Mesenchymal stem cell (in vitro differentiated cells and primary cell): ENCODE data around the gene TRAF3.
"Not testable (repeated sequence)": the region's sequence is repeated elsewhere in the genome, so short reads cannot be mapped to it uniquely, and the experiment has no call there.

Experiments
- DNase-seq: peaks from one replicate; pipeline ENCODE4 v3.0.0-alpha.2; 2013
- H2AFZ ChIP-seq: one replicate; pipeline ENCODE4 v1.6.1; 2013; ENCODE audit warnings: low read depth, mild to moderate bottlenecking, control low read depth, inconsistent platforms, low read length, moderate library complexity
- H2AK5ac ChIP-seq: 2 replicates; pipeline ENCODE4 v1.6.1; 2013; ENCODE audit warnings: low read length, moderate library complexity, mild to moderate bottlenecking, inconsistent platforms; ENCODE audit not compliant: severe bottlenecking
- H2BK120ac ChIP-seq: one replicate; pipeline ENCODE4 v1.6.1; 2013; ENCODE audit warnings: low read depth, mild to moderate bottlenecking, inconsistent platforms, low read length, moderate library complexity
- H2BK12ac ChIP-seq, 2 experiments: one replicate each; pipeline ENCODE4 v1.6.1; 2013; ENCODE audit warnings: inconsistent platforms in 2 of 2, low read length in 2 of 2, mild to moderate bottlenecking in 2 of 2, moderate library complexity in 2 of 2, control low read depth in 1 of 2
- H2BK15ac ChIP-seq: one replicate; pipeline ENCODE4 v1.6.1; 2013; ENCODE audit warnings: mild to moderate bottlenecking, low read depth, inconsistent platforms; ENCODE audit not compliant: poor library complexity, severe bottlenecking
- H2BK5ac ChIP-seq: 2 replicates; pipeline ENCODE4 v1.6.1; 2013; ENCODE audit warnings: low read depth, mild to moderate bottlenecking, low read length, control low read depth, inconsistent platforms; ENCODE audit not compliant: poor library complexity, severe bottlenecking
- H3K14ac ChIP-seq, 2 experiments: one replicate each; pipeline ENCODE4 v1.6.1; 2013; ENCODE audit warnings: inconsistent platforms in 2 of 2, low read length in 2 of 2, control low read depth in 1 of 2, mild to moderate bottlenecking in 1 of 2, moderate library complexity in 1 of 2
- H3K18ac ChIP-seq, 2 experiments: one replicate each; pipeline ENCODE4 v1.6.1; 2013; ENCODE audit warnings: inconsistent platforms in 2 of 2, low read length in 2 of 2, control low read depth in 1 of 2, low read depth in 1 of 2, mild to moderate bottlenecking in 1 of 2
- H3K23ac ChIP-seq, 2 experiments: one replicate each; pipeline ENCODE4 v1.6.1; 2013; ENCODE audit warnings: inconsistent platforms in 2 of 2, low read length in 2 of 2, mild to moderate bottlenecking in 2 of 2, moderate library complexity in 2 of 2, control low read depth in 1 of 2
- H3K27ac ChIP-seq: 2 replicates; pipeline ENCODE4 v1.5.1; 2013; ENCODE audit warnings: mild to moderate bottlenecking, moderate library complexity, low read length, control low read depth, inconsistent platforms; ENCODE audit not compliant: poor library complexity, severe bottlenecking
- H3K27me3 ChIP-seq, 2 experiments: 2 replicates each; pipeline versions ENCODE4 v1.6.1 to v1.7.0; 2013; ENCODE audit warnings: low read length in 2 of 2, mild to moderate bottlenecking in 2 of 2, moderate library complexity in 2 of 2, control low read depth in 1 of 2, inconsistent platforms in 1 of 2; ENCODE audit not compliant: control insufficient read depth in 1 of 2, insufficient read depth in 1 of 2
- H3K36me3 ChIP-seq, 2 experiments: 2 replicates each; pipeline versions ENCODE4 v1.6.1 to v1.7.0; 2013; ENCODE audit warnings: low read length in 2 of 2, control low read depth in 1 of 2, inconsistent platforms in 1 of 2, low read depth in 1 of 2, mild to moderate bottlenecking in 1 of 2; ENCODE audit not compliant: insufficient read depth in 2 of 2, control insufficient read depth in 1 of 2
- H3K4ac ChIP-seq, 2 experiments: one replicate each; pipeline ENCODE4 v1.6.1; 2013; ENCODE audit warnings: inconsistent platforms in 2 of 2, low read length in 2 of 2, mild to moderate bottlenecking in 2 of 2, moderate library complexity in 2 of 2, control low read depth in 1 of 2, low read depth in 1 of 2
- H3K4me1 ChIP-seq: 2 replicates; pipeline ENCODE4 v1.6.1; 2013; ENCODE audit warnings: low read depth, low read length, control low read depth; ENCODE audit not compliant: control insufficient read depth, insufficient read depth
- H3K4me2 ChIP-seq: 2 replicates; pipeline ENCODE4 v1.6.1; 2013; ENCODE audit warnings: low read length, mild to moderate bottlenecking, inconsistent platforms; ENCODE audit not compliant: poor library complexity, severe bottlenecking
- H3K4me3 ChIP-seq, 2 experiments: 2 replicates each; pipeline versions ENCODE4 v1.5.1 to v1.7.0; 2013; ENCODE audit warnings: low read length in 2 of 2, mild to moderate bottlenecking in 2 of 2, control low read depth in 1 of 2, low read depth in 1 of 2; ENCODE audit not compliant: insufficient read depth in 1 of 2
- H3K79me1 ChIP-seq: replicated peaks from 2 replicates; pipeline ENCODE4 v1.6.1; 2013; ENCODE audit warnings: mild to moderate bottlenecking, control low read depth, low read length, inconsistent platforms; ENCODE audit not compliant: poor library complexity, severe bottlenecking
- H3K9ac ChIP-seq: 2 replicates; pipeline ENCODE4 v1.7.0; 2013; ENCODE audit warnings: mild to moderate bottlenecking, low read length, moderate library complexity
- H3K9me3 ChIP-seq: 2 replicates; pipeline ENCODE4 v1.7.0; 2013; ENCODE audit warnings: mild to moderate bottlenecking, low read length; ENCODE audit not compliant: control insufficient read depth
- H4K8ac ChIP-seq: one replicate; pipeline ENCODE4 v1.6.1; 2013; ENCODE audit warnings: inconsistent platforms, mild to moderate bottlenecking, low read length, moderate library complexity
- H4K91ac ChIP-seq: one replicate; pipeline ENCODE4 v1.6.1; 2013; ENCODE audit warnings: mild to moderate bottlenecking, low read length, inconsistent platforms
- WGBS: methylation state at CpG from one replicate; pipeline ENCODE4 v1.1.7; 2013; ENCODE audit warnings: mixed read lengths; 5-methylcytosine and 5-hydroxymethylcytosine counted together

Gene TRAF3

DNA sequence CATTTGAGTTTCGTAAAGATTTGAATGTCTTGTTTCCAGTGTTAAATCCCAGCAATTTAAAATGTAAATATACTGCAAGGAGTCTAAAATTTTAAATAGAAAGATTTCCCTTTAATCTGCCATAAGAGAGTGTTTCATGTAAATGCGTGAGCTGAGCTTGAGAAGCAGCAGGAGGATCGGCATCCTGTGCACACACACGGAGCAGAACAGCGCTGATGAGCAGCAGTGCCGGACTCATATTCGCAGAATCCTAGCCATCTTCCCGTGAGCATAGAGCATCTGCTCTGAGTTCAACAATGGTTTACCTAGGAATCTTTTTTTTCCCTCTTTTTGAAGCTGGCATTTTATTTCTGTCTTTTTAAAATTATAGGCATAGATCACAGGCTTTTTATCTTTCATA, 115.4 kb downstream of the TRAF3 start:
- no peaks in the 10 kb centered on the region for H3K9me3 ChIP-seq
- H3K4me1 ChIP-seq = peaks cover 2% of the 10 kb centered on the region
- 97% methylated on average over 8 of the region's 8 CpGs for WGBS
- H3K18ac ChIP-seq = peak overlapping the region in 1 of 2 experiments; percentile 16
- H3K27ac ChIP-seq = no peak overlapping the region
- H3K4ac ChIP-seq = no peak overlapping the region
- no peaks in the 10 kb centered on the region for H3K27me3 ChIP-seq
- H2AFZ ChIP-seq = no peak overlapping the region
- peak overlapping the region; percentile 14 to 46 for H2BK12ac ChIP-seq
- no peak overlapping the region for H3K4me2 ChIP-seq
- no peak overlapping the region for H3K9ac ChIP-seq
- no peaks in the 10 kb centered on the region for H3K79me1 ChIP-seq
- H3K23ac ChIP-seq = no peak overlapping the region
- no peak overlapping the region for H2BK5ac ChIP-seq
- H3K14ac ChIP-seq = no peak overlapping the region
- no peak overlapping the region for H2BK15ac ChIP-seq
- no peak overlapping the region for H4K8ac ChIP-seq
- H2AK5ac ChIP-seq = no peak overlapping the region
- DNase-seq = no peak
- no peak overlapping the region for H4K91ac ChIP-seq
- no peak overlapping the region for H2BK120ac ChIP-seq
- no peak overlapping the region for H3K4me3 ChIP-seq
- H3K36me3 ChIP-seq = peaks cover 29 to 47% of the 10 kb centered on the region in 2 experiments

DNA sequence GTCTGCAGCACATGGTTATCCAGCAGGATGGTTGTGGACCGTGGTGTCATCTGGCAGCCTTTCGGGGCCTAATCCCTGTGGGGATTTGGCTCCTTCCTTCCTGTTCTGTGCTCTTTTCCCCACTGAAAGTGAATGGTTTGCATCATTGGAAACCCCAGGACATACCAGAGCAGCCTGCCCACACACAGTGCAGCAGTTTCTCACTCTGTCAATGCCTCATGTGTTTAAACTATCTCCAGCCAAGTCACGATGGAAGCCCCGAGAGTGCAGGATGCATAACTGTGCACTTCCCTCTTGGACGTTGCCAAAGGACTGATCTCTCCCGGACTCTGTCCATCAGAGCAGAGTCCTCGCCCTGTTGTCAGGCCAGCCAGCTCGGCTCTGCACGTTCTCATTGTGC, 116.2 kb downstream of the TRAF3 start:
- peak; percentile 97 for DNase-seq
- H3K14ac ChIP-seq = no peak overlapping the region
- no peaks in the 10 kb centered on the region for H3K9me3 ChIP-seq
- H3K36me3 ChIP-seq = peaks cover 27 to 47% of the 10 kb centered on the region in 2 experiments
- H2BK120ac ChIP-seq = no peak overlapping the region
- WGBS = 44% methylated on average over 9 of the region's 9 CpGs
- H3K23ac ChIP-seq = no peak overlapping the region
- no peaks in the 10 kb centered on the region for H3K79me1 ChIP-seq
- peak overlapping the region; percentile 21 for H3K9ac ChIP-seq
- peaks cover 2% of the 10 kb centered on the region for H3K4me1 ChIP-seq
- no peak overlapping the region for H4K91ac ChIP-seq
- no peak overlapping the region for H2AK5ac ChIP-seq
- no peak overlapping the region for H3K4me2 ChIP-seq
- H3K4ac ChIP-seq = no peak overlapping the region
- no peaks in the 10 kb centered on the region for H3K27me3 ChIP-seq
- no peak overlapping the region for H3K18ac ChIP-seq
- no peak overlapping the region for H2BK12ac ChIP-seq
- H2BK15ac ChIP-seq = no peak overlapping the region
- no peak overlapping the region for H4K8ac ChIP-seq
- H3K4me3 ChIP-seq = no peak overlapping the region
- H2AFZ ChIP-seq = no peak overlapping the region
- H3K27ac ChIP-seq = no peak overlapping the region
- no peak overlapping the region for H2BK5ac ChIP-seq

GRCh38 chr14:102896735-102897134, 119.5 kb downstream of the TRAF3 start:
- H3K14ac ChIP-seq, H3K9me3 ChIP-seq, H2BK120ac ChIP-seq, H2BK15ac ChIP-seq, H4K8ac ChIP-seq, H2BK5ac ChIP-seq, DNase-seq, H3K18ac ChIP-seq, H3K9ac ChIP-seq, H2AK5ac ChIP-seq, H3K79me1 ChIP-seq, H3K4me3 ChIP-seq, H3K27me3 ChIP-seq, H4K91ac ChIP-seq, H2BK12ac ChIP-seq, H3K23ac ChIP-seq, H3K4me1 ChIP-seq, H3K4me2 ChIP-seq, H2AFZ ChIP-seq, H3K4ac ChIP-seq, H3K27ac ChIP-seq: not testable (repeated sequence)
- H3K36me3 ChIP-seq = peaks cover 40 to 48% of the 10 kb centered on the region in 2 experiments

DNA sequence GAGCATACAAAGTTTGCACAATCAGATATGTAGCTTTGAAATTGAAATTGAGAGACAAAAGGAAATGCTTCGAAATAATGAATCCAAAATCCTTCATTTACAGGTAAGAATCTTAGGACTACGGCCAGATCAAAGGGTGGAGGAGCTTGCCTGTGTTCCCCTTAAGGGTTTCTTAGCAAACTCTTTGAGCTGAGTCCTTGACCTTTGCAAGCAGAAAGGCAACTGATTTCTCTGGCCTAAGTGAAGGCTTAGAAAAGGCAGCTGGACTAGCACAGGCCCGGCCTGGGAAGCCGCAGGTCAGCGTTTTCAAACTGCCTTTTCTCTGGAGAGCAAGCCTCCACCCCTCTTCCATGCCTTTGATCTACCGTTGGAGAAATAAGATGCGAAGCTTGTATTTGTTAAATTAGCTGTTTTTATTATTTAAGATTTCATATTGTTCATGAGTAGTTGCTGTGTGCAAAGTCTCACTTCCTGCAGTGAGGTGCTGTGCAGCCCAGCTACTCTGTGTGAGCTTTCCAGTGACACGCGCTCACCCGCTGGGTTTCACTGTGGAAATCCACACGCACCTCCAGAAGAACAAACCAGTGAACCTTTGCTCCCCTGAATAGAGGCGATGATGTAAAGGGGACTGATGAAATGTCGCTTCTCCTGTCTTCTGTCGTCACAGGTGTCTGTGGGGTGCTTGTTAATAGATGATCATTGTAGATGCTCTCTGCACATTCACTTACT, 120.2 kb downstream of the TRAF3 start:
- Histone ChIP-seq H2AK5ac (no peak overlapping the region), H3K9me3 (no peaks in the 10 kb centered on the region), H3K27me3 (no peaks in the 10 kb centered on the region), H3K27ac (no peak overlapping the region), H3K4ac (no peak overlapping the region), H3K14ac (no peak overlapping the region), H2BK12ac (no peak overlapping the region), H2BK15ac (no peak overlapping the region), H2BK120ac (no peak overlapping the region), H3K23ac (no peak overlapping the region), H3K18ac (no peak overlapping the region), H3K9ac (no peak overlapping the region), H3K79me1 (peaks cover 3% of the 10 kb centered on the region), H3K4me3 (no peak overlapping the region), H3K36me3 (peaks cover 47 to 51% of the 10 kb centered on the region in 2 experiments), H2BK5ac (no peak overlapping the region), H3K4me1 (peaks cover 2% of the 10 kb centered on the region), H3K4me2 (no peak overlapping the region), H2AFZ (no peak overlapping the region), H4K8ac (no peak overlapping the region), H4K91ac (no peak overlapping the region)
- DNase-seq = no peak
- 93% methylated on average over 14 of the region's 14 CpGs for WGBS
